ENCODE data around the gene OFD1.
A peak's percentile ranks its signal among the peaks of the same experiment; 100 is the strongest.

OFD1 gene

DNA sequence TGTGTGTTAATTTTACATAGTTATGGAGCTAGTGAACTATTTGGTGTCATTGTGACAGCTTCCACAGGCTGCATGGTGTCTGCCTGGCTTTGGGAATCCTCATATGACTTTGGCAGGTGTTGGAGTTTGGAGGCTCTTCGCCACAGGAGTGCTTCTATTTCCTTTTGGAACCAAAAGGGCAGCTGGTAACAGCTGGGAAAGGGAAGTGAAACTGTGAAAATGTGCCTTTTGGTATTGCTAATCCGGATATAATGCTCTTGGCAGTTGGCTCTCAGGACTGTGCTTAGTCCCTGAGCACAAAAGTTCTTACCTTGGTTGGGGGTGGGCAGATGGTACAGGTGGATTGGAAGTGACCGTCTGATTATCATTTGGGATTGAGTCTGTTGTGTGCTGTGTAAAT lies 18.1 kb downstream of the OFD1 start:
- no peak for DNase-seq

DNA sequence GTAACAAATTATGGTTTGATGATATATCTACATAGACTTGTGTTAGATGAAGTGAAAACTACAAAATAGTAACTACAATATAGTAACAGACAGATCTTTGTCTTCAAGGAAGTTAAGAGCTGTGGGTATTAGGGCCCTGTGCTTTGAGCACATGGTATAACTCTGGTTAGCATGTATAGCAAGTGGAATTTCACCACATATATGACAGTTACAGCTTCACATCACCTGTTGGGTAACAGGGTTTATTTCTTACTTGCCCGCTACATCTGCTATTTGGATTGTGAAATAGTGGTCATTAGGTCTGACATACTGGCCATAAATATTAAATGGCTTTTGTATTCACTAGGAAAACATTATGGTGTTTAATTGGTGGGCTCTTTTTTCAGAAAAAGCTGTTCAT lies 20.2 kb downstream of the OFD1 start:
- peak in 1 of 3 experiments; percentile 33 for DNase-seq

DNA sequence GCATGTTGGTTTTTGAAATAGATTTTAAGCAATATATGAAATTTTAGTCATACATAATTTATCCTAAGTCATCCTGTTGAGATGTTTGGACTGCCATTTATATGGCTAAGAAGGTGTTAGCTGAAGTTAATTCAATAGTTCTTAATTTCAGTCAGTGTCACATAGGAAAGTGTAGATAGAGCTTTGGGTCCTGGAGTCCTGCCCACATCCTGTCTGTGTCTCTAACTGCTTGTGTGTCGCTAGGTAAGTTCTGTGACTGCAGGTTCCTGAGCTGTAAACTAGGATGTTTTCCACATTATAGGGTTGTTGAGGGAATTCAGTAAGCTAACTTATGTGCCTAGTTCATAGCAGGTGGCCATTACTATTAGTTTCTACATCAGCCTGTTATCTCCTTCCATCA lies 20.7 kb downstream of the OFD1 start:
- DNase-seq, result no peak

DNA sequence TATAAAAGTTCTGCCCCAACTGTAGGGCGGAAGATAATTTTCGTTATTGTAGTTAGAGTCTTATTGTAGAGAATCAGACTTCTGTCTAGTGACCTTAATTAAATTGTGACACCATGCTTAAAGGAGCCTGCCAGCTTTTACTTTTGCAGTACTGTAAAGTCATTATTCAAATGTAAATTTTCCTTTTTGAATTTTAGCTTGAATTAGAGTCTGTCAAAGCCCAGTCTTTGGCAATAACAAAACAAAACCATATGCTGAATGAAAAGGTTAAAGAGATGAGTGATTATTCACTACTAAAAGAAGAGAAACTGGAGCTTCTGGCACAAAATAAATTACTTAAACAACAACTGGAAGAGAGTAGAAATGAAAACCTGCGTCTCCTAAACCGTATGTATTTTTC lies 21.8 kb downstream of the OFD1 start:
- no peak for DNase-seq

DNA sequence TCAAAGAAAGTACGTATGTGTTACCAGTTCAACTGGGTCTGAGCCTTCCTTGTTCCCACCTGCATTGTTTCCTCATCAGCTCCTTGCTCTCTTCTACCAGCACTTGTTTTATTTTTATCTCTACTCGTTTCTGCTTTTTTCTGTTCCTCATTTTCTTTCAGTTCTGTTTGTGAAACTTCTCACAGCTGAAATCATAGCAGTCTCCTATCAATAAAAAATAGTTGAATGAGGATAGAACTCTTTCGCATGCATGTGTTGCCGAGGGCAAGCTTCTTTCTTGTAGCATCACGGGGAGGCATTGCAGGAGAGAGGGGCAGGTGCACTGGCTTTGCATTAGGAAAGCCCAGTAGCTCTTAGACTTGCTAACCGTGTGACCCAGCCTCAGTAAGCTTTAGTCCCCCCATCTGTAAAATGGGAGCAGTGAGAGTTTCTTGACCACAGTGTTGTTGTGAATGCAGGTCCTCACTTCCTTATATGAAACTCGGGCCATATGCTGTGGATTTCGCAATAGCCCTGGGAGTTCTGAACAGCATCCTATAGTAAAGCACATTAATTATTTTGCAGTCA lies 24.7 kb downstream of the OFD1 start:
- DNase-seq, result no peak

DNA sequence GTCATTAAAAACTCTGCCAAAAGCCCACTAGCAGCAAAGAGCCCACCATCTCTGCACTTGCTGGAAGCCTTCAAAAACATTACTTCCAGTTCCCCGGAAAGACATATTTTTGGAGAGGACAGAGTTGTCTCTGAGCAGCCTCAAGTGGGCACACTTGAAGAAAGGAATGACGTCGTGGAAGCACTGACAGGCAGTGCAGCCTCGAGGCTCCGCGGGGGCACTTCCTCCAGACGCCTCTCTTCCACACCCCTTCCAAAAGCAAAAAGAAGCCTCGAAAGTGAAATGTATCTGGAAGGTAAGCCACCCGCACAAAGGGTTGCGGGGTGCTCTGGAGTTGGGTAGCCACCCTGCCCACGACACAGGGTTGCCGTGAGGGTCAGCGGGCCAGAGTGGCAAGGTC lies 25.9 kb downstream of the OFD1 start:
- DNase-seq, result no peak

DNA sequence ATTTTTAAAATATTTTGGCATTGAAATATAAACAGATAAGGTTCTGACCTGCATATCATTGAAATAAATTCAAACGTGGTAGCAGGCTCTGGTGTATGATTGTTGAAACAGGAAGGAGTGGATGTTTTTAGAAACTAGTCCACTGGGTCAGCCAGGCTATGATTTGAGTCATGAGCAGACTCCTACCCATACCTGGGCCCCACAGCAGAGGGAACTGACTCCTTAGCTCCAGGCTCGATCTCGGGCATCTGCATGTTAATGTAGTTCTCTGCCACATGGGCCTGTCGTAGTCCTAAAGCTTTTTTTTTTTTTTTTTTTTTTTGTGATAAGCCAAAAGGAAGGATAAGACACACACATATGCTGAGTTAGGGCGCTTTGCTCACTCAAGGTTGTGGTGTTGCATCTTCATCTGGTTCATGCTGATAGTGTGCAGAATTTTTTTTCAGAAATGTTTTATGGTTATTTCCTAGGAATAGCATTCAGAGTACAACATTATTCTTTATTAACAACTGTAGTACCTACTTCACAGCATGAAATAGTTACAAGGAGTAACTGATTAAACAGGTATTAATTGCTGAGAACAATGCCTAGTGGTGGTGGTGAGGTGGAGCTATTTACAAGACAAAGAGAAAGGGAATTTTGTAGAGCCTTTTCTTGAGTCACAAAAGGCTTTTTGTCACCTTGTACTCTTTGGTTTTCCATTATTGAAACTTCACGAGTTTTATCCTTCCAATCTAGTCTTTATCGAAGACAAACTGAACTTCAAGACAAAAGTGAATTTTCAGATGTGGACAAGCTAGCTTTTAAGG lies 27.3 kb downstream of the OFD1 start:
- peak in 1 of 3 experiments; percentile 37 for DNase-seq

DNA sequence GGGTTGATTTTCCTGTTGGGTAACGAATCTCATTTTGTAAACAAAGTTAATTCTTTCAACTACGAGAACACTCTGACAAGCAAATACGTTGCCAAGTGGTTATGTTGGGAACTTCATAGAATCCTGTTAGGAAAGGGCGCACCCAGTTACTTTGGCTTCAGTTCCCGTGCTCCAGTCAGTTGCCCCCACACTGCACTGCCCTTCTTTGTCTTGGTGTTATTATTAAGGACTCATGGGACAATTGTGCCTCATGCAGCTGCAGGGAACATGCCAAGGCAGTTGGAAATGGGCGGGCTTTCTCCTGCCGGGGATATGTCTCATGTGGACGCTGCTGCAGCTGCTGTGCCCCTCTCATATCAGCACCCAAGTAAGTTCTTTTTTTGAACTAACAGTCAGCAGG lies 28.9 kb downstream of the OFD1 start:
- no peak for DNase-seq

DNA sequence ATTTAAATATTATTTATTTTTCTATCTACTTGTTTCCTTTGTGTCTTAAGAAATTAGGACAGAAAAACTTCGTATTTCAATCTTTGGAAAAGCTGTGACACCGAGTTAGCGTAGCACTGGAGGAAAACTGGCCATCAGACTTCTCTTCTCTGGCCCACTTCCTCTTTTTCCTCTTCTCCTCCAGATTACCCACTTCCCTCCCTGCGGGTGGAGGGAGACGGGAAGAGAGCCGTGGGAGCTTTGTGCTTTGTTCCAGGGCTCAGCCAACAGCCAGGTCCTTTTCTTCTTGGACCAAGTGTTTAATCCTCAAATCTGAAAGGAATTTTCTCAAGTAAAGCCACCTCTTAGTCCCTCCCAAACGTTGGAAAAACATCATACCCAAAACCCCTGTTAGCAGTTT lies 29.7 kb downstream of the OFD1 start:
- DNase-seq, result no peak

DNA sequence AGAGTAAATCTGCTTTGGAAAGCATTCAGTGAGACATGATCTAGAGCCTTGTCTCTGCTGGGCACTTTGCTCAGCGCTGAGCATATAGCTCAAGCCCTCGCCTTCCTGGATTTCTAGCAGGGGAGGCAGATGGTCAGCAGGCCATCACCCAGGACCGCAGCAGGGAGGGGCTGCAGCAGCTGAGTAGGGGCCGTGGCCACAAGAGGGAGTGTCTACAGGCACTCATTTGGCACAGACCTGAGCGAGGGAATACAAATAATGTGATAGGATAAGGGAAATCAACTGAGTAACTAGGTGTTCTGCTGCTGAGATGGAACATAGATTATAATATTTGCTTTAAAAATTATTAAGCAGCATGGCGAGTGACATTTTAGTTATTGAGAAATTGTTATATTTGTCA lies 30.2 kb downstream of the OFD1 start:
- peak in 2 of 3 experiments; percentile 25 to 56 for DNase-seq

DNA sequence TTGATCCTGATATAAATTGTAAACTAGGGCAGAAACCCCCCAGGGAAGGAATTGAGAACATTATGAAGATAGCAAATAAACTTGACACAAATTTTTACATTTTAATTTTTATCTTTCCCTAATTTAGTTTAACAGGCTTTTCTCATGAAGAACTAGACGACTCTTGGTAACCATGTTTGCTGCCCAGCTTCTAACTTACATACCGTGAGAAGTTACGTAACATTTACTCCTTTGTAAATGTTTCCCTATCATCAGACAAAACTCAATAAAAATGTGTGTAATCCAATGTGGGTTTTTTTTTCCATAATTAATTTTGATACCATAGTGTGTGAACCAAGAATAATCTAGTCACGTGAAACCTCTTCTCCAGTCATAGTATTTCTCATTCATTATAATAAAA lies 34.4 kb downstream of the OFD1 start:
- DNase-seq, result no peak

DNA sequence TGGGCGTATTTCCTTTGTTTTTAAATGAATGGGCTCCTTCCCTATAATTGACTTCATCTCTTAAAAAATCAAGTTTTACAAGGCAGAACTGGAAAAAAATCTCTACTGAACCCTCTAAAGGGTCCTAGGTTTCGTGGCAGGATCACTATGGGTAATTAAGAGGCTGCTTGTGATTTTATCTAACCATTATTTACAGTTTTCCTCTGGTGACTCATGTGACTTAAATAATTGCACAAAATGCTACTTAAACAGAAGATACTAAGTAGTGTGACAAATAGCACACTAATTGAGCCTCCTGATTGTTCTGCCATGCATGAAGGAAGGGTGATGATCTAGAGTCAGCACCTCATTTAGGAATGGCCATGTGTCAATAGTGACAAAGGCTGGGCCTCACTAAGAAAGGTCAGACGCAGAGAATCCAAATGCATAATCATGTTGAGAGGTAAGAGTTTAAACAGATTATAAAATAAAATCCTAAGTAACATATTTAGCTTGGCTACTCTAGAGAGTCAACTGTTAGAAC lies 35.5 kb downstream of the OFD1 start:
- peak in 2 of 3 experiments; percentile 70 to 94 for DNase-seq

DNA sequence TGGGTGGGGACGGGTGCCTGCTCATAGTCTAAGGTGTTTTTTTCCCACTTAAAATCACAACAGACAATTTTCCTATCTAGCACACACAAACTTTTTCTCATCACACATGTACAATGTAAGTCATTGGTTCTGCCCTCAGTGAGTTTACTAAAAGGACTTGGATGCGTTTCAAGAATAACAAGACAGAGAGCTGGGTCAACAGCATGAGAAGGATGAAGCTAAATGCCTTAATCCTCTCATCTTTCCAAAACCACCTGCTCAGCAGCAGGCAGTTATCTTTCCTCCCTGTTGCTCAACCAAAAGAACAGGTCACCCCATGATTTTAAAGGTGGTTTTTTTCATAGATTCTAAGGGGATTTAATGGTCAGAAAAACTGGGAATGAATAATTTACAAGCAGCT lies 40.1 kb downstream of the OFD1 start:
- no peak for DNase-seq

DNA sequence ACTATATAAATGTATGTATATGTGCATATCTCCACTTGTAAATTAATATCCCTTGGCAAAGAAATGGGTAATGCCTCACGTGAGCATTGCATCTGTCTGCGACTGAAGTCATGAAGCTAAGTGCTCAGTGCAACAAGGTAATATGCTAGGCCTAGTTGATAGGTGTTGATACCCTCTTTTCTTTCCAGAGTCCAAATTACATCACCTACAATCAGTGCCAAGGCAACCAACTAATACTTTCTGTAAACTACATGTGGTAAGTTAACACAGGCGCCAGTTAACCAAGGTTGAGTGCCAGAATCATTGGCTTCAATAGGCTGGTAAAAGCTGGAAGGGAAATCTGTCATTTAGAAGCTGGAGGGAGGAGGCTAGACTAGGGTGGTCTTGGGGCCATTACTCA lies 41.3 kb downstream of the OFD1 start:
- no peak for DNase-seq

DNA sequence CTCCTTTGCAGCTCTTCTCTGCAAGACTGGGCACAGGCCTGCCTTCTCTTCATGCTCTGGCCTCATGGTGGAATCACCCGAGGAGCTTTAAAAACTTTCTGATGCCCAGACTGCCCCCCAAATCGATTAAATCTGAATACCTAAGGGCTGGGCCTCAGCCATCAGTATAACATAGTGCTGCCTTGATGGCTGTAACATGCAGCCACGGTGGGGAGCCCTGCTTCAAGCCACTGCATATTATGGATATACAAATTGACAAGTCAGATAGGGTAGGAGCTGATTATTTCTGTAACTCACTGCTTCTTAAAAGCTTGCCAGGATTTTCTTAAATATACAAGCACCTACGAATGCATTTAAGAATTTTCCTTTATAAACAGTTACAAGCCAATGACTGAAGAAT lies 41.8 kb downstream of the OFD1 start:
- no peak for DNase-seq

DNA sequence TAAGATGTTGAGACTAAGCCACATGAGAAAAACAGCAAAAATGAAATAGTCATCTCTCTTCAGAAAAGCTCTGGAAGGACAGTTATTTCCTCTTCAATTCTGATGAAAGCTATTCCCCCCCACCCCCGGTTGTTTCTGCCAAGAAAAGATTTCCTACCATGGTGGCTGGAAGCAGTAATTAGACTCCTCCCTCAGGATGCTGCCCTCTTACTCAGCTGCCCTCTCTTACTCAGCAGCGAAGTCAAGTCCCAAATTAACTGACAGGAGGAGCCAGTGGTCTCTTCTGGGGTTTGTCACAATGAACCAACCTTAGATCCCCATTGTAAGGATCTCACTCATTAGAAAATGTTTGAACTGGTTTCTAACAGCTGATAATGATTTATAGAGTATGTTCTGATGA lies 44.4 kb downstream of the OFD1 start:
- DNase-seq, result peak in 2 of 3 experiments; percentile 13 to 35

DNA sequence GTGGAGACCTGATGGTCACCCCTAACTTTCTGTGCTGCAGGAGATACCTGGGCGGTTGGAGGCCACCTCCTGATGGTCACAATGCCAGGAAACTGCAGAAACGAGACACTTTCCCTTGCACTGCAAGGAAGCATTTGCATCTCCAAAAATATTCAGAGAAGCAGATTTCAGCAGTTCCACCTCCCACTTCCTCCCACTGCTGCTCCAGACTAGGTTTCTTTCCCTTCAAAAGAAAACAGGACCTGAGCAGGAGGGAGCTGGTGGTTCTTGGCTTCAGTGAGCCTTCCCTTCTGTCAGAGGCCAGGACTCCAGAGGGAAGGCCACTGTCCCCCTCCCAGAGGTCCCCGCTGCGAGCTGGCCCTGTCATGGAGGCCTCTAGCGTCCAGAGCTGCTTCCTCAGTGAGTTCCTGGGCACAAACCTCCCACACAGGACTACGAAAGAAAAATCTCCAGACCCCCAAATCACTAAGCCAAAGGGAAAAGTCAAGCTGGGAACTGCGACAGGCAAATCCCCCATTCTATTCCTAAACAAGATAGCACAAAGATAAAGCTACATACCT lies 46.4 kb downstream of the OFD1 start:
- DNase-seq, result no peak

DNA sequence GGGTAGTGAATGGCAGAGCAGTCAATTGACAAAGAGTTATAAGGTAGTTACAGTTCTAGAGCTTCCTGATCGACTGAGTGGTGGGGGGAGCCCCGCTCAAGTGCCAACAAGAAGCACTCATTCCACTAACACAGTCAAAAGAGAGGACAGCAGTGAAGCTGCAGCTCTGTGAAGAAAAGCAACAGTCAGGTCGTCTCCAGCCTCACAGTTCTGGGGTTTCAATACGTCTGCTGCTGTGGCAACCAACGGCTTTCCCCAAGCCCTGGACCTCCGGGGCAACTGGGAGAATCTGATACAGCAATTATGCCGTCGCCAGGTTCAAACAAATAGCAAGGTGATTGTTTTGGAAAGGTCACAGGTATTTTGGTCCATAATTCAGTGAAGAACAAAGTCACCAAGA lies 51.5 kb downstream of the OFD1 start:
- DNase-seq, result peak in 2 of 3 experiments; percentile 79 to 97

DNA sequence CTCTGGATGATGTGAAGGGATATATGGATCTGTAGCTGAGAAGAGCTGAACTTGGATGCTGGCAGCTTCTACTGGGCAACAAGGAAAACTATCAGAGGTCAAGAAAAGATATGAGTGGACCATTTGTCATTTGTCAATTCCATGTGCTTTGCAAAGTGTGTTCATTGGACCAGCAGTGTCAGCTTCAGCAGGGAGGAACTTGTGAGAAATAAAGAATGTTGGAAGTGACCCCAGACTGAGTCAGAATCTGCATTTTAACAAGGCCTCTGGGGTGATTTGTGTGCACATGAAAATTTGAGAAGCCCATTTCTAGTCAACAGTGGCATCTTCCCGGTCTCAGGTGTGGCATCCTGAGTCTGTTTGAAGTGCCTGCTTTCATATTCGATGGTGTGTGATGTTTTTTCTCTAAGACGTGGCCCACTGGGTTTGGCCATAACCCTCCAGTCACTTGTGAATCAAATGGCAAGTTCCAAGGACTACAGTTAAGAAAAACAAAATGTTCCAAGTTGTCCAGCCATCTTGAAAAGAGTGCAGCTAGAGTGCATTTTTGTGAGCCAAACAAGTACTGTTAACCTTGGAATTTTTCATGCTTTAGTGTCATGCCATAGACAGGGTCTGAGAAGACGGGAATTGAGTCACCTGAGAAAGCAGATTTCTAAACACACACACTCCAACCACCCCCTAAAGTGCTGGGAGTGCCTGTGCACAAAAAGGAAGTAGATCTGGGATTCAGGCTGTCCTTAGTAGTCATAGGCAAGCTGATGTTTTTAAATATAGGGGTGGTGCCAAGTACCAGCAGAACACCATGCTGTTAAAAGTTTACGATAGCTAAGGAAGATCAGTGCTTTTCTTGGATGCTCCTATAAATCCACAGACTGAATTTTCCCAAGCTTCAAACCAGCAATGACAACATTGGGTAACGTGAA lies 55.9 kb downstream of the OFD1 start:
- no peak for DNase-seq

DNA sequence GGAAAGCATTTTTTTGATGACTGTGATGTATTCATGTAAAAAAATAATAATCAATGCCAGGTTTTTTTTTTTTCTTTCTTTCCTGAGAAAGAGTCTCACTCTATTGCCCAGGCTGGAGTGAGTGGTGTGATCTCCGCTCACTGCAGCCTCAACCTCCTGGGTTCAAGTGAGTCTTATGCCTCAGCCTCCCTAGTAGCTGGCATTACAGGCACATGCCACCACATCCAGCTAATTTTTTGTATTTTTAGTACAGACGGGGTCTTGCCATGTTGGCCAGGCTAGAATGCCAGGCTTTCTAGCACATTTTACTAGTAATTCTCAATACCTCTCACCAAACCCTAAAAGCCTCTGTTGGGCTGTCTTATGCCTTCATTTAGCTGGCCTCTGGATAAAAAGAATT lies 56.6 kb downstream of the OFD1 start:
- no peak for DNase-seq

DNA sequence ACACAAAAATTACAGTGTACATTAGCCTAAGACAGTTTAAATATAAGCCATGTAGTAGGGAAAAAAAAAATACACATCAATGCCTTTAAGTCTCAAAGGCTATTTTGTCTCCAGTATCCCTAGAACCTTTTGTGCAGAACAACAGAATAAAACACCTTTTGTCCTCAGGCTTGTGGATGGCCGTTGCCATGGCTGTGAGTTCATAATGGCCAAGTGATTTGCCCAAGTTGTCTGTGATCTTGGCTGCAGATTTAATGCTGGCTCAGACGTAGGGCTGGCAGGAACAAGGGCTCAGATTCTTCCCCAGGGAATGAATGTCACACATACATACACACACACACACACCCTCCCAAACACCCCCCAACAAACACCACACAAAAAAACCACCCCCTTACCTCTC lies 57.0 kb downstream of the OFD1 start:
- DNase-seq, result peak in 2 of 3 experiments; percentile 13 to 65

DNA sequence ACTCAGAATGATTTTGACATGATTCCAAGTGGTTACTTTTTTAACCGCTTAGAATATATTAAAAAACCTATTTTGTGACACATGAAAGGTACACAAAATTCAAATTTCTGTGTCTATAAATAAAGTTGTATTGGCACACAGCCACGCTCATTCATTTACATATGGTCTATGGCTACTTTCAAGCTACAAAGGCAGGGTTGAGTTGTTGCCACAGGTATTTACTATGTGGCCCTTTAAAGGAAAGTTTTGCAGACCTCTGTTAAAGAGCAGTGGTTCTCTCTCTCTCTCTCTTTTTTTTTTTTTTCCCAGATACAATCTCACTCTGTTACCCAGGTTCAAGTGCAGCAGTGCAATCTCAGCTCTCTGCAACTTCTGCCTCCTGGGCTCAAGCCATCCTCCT lies 59.3 kb downstream of the OFD1 start:
- no peak for DNase-seq

DNA sequence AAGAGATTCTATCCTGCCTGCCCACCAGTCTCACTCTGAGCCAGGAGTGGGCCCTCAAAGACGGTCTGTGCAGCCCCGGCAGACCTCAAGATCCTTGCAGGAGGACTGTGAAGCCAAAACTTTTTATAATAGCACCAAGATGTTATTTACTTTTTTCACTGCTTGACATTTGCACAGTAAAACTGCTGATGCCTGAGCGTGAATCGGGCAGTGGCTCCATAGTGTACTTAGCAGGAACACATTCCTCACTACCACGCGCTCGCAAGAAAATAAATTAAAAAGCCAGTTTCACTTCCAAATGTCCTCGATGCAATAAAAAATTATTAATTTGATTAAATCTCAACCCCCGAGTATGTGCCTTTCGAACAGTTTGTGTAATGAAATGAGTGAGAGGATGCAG lies 59.9 kb downstream of the OFD1 start:
- no peak for DNase-seq

All from NCI-H1417 (cell line).